Tibial nerve (tissue), 3 donors: Measurements from ENCODE around the gene FOXJ2.

ENCODE experiments used
- POLR2A ChIP-seq, 2 donors: fragments of 450-650 bp; IDR thresholded peaks; one replicate each; pipeline ENCODE4 v1.6.1; 2017; ENCODE audit warnings: antibody characterized with exemption in 2 of 2, mild to moderate bottlenecking in 2 of 2, moderate library complexity in 2 of 2
- TF ChIP-seq, protein P1 (sequence below), 5 experiments: fragments of 200-600 bp in 3 of 5; fragments of 450-650 bp in 2 of 5; sonication (generic) in 3 of 5; IDR thresholded peaks; one replicate each; pipeline ENCODE4 v1.5.1; 2016 to 2019; ENCODE audit warnings: antibody characterized with exemption in 5 of 5, mild to moderate bottlenecking in 3 of 5, moderate library complexity in 2 of 5

DNA sequence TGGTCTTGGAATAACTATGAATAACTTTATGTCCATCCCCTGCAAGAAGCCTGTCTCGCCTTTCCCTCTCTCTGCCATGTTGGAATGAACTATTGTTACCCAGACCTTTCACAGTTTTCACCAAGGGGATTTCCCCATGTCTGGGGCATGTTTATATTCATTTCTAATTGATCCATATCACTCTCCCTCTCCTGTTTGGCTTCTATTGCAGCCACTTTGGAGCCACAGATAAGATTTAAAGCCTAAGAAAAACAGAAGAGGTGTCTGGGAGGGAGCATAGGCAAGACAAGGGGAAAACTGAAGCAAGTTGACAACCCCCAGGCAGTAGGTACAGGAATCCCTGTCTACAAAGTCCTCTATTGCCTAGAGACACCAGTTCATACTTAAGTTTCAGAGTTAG lies 41.0 kb upstream of the FOXJ2 start:
- TF ChIP-seq, protein P1, sequence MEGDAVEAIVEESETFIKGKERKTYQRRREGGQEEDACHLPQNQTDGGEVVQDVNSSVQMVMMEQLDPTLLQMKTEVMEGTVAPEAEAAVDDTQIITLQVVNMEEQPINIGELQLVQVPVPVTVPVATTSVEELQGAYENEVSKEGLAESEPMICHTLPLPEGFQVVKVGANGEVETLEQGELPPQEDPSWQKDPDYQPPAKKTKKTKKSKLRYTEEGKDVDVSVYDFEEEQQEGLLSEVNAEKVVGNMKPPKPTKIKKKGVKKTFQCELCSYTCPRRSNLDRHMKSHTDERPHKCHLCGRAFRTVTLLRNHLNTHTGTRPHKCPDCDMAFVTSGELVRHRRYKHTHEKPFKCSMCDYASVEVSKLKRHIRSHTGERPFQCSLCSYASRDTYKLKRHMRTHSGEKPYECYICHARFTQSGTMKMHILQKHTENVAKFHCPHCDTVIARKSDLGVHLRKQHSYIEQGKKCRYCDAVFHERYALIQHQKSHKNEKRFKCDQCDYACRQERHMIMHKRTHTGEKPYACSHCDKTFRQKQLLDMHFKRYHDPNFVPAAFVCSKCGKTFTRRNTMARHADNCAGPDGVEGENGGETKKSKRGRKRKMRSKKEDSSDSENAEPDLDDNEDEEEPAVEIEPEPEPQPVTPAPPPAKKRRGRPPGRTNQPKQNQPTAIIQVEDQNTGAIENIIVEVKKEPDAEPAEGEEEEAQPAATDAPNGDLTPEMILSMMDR (IDR thresholded peaks at IDR 0.05) = no peak
- no peak for TF ChIP-seq POLR2A (IDR thresholded peaks at IDR 0.05)
